ENCODE data around the gene TTC12.

GRCh38 chr11:113345978-113346377 is 31.6 kb downstream of the TTC12 start:
- TF ChIP-seq EZH2 (IDR thresholded peaks at IDR 0.05; ENCODE audit: low read length): no peak
- TF ChIP-seq CTCF (optimal IDR thresholded peaks at IDR 0.05 in 1 of 3, IDR thresholded peaks at IDR 0.05 in 1 of 3, conservative IDR thresholded peaks at IDR 0.05 in 1 of 3; ENCODE audit: extremely low read depth in 1 of 3, insufficient read depth in 2 of 3, low read length in 3 of 3): no peak

Data from keratinocyte (primary cell).